Left renal pelvis (tissue), 4 donors: ENCODE results near the gene CEBPA. TPM values are rescaled to one million over a fixed set of nuclear protein-coding genes. Genes with fewer than 3 reads are reported as not detected.

ENCODE experiments used
- DNase-seq, 4 donors: peaks; one replicate each; pipeline ENCODE4 v3.0.0-alpha.2; 2013; ENCODE audit warnings: low read depth in 4 of 4, low spot score in 3 of 4
- polyA plus RNA-seq, 4 donors: library from polyadenylated mRNA; unstranded; fragments of 120-200 nt; gene quantifications; one replicate each; pipeline ENCODE4 v1.2.1, GENCODE V29; 2013; ENCODE audit not compliant: insufficient read length in 4 of 4

Gene CEBPA
- polyA plus RNA-seq, 4 donors, result 2.2 to 6.8 (median 4.5) TPM

GRCh38 chr19:33290956-33291622 lies 11.2 kb downstream of the CEBPA start:
- no peak for DNase-seq

GRCh38 chr19:33290082-33290815 lies 12.1 kb downstream of the CEBPA start:
- no peak for DNase-seq

DNA sequence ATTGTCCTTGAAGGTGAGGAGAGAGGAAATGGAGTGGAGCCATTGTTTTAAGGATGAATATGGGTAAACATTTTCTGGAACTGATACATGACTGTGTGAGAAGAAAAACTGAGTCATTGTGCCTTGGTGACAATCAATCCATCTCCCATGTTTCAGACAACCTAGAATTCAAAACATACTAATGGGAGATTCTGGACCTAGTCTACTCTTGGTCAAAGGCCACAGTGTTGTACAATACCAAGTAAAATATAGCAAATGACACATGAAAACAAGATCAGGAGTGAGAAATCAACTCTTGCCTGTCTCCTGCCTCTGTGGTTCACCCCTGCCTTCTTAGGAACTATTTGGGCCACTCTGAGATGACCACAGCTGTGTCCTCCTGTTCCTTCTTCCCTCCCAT lies 13.1 kb downstream of the CEBPA start:
- no peak for DNase-seq

DNA sequence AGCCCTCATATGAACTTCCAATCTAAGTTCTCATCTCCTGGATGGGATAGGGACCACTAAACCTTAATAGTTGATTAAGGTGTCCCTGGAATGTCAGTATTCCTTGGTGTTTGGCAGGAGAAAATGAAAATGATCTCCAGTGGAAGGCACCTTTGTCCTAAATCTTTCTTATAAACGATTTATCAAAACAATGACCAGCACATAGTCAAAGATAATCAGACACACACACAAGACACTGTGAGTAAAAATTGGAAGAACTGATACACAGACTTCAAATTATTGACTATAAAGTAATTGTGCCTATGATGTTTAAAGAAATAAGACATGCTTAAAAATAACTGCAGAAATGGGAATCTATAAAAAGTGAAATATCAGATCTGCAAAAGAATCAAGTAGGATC lies 13.7 kb downstream of the CEBPA start:
- DNase-seq, result no peak

- no peak for DNase-seq
Measured at GRCh38 chr19:33287927-33288326, 14.4 kb downstream of the CEBPA start.

GRCh38 chr19:33287438-33287837 lies 14.9 kb downstream of the CEBPA start:
- no peak for DNase-seq

DNA sequence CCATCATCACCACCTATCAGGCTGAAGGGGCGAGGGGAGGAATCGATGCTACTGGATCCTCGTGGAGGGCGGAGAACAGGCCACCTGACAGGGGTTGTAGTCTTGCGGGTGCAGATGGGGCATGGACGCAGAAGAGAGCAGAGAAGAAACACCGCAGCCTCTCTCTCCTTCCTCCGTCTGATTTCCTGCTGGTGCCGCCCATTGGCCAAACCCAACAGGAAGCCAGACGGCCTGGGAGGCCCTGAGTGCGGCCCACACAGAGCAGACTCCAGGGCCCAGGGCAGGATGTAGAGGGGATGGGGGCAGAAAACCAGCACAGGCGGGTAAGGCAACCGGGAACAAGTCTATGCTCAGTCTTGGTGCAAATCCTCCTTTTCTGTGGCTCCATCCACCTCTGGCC lies 15.4 kb downstream of the CEBPA start:
- DNase-seq, result no peak

DNA sequence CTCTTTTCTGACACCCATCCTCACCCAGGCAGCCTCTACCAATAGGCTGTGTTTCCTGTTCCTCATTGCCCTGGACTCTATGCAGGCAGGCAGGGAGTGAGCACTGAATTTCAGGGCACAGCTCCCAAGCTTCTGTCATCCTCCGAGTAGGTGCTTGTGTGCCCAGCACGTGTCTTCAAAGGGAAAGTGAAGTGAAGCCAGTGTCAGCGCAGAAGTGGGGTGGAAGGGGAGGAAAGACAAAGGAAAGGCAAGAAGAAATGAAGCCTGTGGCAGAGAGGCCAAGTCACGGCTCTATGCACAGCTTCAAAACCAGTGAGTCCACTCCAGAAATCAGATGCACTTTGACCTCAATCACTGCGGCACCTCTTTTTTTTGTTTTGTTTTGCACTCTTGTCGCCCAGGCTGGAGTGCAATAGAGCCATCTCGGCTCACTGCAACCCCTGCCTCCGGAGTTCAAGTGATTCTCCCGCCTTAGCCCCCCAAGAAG lies 16.9 kb downstream of the CEBPA start:
- DNase-seq, result no peak

GRCh38 chr19:33284756-33285155 lies 17.6 kb downstream of the CEBPA start:
- no peak for DNase-seq

DNA sequence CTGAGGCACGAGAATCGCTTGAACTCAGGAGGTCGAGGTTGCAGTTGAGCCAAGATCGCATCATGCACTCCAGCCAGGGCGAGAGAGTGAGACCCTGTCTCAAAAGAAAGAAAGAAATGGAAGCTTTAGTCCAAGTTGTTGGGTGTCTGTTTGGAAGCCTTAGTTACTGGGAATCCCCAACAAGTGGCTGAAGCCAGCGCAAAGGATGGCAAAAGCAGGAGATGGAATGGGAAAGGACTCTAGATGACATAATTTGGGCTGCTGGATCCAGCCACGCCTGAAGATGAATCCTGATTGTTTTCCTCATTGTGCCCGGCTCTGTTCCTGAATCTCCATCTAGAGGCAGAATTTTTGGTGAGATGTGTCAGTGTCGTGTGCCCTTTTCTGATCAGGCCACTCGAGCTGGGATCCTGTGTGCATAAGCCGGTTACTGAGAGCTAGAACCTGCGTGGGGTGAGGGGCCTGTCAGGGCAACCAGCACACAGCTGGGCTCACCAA lies 18.1 kb downstream of the CEBPA start:
- no peak for DNase-seq

DNA sequence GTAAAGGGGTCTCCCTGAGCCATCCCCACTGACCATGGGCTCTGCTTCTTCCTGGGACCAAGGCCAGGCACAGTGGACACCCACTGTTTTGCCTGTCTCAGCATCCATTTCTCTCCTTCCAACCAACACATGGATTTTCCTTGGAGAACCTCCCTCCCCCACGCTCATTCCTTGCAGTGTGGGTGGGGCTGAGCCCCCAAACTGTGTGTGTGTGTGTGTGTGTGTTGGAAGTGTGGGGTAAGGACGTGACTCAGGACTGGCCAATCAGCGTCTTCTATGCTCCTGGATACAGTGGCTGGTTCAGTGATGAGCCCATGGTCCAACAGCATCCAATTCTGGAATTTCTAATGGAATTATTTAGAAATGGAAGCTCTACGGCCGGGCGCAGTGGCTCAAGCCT lies 18.7 kb downstream of the CEBPA start:
- DNase-seq, result no peak

DNA sequence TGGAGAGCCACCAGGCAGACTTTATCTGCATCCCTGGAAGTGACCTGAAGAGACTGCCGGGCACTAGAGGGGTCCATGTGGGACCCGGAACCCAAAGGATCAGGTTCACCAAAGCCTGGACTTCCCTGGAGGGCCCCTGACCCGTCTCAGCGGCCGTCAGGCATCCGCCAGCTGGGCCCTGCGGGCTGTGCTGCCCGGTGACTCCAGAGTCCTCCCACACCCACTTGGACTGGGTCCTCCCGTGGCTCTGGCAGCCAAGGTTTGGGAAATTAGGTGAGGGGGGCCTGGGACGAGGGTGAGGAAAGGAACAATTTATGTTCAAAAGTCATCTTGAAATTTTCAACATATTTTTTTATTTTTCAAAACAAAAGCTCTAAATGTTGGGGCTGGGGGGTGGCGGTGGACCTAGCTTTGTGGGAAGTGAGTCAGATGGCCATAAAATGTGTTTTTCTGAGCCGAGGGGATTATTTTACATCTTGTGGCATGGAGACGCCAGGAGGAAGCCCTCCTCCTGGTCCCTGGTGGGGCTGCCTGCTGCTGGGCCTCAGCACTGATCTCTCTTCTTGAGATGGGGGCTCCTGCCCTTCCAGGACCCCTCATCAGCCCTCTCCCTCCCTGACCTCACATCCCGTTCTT lies 20.2 kb downstream of the CEBPA start:
- no peak for DNase-seq

GRCh38 chr19:33281296-33281926 lies 20.9 kb downstream of the CEBPA start:
- no peak for DNase-seq

DNA sequence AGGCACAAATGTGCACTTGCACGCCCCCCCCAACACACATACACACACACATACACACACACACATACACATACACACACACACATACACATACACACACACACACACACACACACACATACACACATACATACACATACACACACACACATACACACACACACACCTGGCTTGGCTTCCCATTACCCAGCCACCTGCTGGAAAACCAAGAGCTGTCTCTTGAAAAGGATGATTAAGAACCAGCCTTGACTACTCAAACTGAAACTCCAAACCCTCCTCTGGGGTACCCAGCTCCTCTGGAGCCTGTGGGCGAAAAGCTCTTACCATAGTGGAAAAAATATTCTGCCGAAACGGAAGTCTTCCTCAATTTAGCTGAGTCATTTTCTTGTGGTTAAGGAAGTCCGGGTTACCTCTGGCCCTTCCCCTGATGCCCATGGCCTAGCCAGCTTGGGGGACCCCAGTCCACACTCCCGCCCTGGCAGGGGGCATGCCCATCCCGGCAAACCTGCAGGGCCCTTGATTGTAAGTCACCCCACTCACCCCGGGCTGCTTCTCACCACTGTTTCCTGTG lies 21.9 kb downstream of the CEBPA start:
- no peak for DNase-seq

DNA sequence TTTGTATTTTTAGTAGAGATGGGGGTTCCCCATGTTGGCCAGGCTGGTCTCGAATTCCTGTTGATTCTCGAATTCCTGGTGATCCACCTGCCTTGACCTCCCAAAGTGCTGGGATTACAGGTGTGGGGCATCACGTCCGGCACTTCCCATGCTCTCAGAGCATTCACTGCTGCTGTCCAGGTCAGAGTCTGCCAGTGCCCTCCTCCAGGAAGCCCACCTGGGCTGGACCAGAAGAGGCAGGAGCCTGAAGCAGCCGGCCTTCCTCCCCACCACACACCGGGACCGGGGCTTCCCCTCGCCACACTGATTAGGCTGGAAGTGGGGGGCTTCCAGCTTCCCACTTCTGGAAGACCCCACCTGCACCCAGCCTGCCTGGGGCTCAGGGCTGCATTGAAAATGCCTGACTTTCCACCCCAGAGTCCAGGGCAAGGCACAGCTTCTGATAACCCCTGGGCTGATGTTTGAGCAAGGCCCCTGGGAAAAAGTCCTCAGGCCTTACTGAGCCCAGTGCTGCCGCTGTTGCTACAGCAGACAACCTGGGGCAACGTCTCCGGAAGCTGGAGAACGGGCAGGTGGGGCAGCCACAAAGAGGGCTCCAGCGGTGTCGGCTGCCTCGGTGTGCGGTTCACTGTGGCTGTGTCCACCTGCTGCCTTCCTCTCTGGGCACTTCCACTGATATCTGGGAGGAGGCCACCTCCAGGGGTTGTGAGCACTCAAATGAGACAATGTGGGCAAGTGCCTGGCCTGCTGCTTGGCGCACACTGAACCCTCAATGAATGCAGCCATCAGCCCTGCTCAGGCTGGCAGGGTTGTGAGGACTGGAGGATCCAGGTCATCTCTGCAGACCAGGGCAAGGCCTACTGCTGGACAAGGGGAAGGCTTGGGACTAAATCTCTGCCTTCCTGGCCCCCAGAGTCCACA lies 22.6 kb downstream of the CEBPA start:
- DNase-seq, result no peak

- no peak for DNase-seq
Measured at GRCh38 chr19:33278403-33279269, 23.7 kb downstream of the CEBPA start.

DNA sequence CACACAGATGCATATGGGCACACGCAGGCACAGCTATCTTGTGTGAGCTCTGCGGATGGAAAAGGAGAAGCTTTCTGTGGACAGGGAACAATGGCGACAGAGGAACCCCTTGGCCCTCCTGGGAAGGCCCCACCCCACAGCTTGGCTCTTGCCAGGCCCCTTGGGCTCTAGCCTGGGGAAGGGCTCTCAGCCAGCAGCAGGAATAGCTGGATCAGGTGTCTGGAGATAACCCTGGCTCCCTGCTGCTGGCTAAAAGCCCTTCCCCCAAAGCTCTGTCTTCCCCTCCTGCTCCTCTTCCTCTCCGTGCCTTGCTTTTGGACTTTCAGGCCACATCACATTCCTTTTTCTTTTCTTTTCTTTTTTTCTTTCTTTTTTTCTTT lies 24.3 kb downstream of the CEBPA start:
- no peak for DNase-seq

- DNase-seq, result no peak
Measured at GRCh38 chr19:33277434-33277833, 24.9 kb downstream of the CEBPA start.
